Activated CD4-positive, alpha-beta T cell treated with anti-CD3 and anti-CD28 coated beads, Interleukin-2, amount 50 U/mL, for 48 hours (primary cell): ENCODE data around the gene FOLR2.
A peak's percentile ranks its signal among the peaks of the same experiment; 100 is the strongest.

Source experiments
- DNase-seq, 2 experiments: peaks; one replicate each; pipeline ENCODE4 v3.0.0-alpha.2; 2020

FOLR2 gene

GRCh38 chr11:72208281-72208680 is 8.3 kb upstream of the FOLR2 start:
- DNase-seq = no peak

DNA sequence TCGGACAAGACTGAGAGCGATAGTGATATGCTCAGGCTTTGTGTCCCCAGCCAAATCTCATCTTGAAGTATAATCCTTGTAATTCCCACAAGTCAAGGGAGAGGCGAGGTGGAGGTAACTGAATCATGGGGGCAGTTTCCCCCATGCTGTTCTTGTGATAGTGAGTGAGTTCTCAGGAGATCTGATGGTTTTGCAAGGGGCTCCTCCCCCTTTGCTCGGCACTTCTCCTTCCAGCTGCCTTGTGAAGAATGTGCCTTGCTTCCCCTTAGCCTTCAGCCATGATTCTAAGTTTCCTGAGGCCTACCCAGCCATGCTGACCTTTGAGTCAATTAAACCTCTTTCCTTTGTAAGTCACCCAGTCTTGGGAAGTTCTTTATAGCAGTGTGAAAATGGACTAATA is 7.5 kb upstream of the FOLR2 start:
- DNase-seq = no peak

DNA sequence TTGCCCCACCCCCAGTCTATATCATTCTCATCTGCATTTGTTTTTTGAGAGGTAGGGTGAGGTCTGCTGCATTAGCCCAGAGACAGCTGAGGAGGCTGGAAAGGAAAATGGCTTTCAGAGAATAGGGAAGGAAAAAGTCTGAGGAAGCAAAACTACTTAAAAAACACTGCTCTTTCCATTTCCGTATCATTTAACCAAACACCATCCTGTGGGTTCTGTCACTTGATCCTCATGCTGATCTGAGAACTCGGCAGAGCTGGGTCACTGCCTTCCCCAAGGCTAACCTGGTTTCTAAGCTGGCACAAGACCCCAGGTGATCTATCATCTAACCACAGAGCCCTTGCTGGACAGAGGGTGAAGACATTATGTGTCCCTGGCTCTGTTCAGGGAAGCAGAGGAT is 1.2 kb downstream of the FOLR2 start:
- DNase-seq = no peak

GRCh38 chr11:72218251-72218745 is 1.7 kb downstream of the FOLR2 start:
- DNase-seq = no peak

DNA sequence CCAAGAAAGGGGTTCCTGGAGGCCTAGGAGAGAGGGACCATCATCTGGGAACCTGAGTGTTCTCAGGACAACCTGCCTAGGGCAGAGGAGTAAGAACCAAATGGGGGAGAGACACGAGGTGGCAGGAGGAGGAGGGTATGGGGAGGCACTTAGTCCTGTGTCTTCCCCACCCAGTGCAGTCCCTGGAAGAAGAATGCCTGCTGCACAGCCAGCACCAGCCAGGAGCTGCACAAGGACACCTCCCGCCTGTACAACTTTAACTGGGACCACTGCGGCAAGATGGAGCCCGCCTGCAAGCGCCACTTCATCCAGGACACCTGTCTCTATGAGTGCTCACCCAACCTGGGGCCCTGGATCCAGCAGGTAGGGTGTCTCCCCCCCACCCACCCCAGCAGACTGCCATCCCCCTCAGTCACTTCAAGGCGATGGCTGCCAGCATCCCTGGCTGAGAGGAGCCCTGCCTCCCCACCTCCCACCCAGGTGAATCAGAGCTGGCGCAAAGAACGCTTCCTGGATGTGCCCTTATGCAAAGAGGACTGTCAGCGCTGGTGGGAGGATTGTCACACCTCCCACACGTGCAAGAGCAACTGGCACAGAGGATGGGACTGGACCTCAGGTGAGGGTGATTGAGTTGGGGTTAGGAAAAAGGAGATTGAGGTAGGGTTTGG is 4.2 kb downstream of the FOLR2 start:
- DNase-seq = no peak

GRCh38 chr11:72221386-72222075 is 4.9 kb downstream of the FOLR2 start:
- no peak for DNase-seq

- DNase-seq = no peak
These were observed 5.7 kb downstream of the FOLR2 start for GRCh38 chr11:72222106-72222891.

DNA sequence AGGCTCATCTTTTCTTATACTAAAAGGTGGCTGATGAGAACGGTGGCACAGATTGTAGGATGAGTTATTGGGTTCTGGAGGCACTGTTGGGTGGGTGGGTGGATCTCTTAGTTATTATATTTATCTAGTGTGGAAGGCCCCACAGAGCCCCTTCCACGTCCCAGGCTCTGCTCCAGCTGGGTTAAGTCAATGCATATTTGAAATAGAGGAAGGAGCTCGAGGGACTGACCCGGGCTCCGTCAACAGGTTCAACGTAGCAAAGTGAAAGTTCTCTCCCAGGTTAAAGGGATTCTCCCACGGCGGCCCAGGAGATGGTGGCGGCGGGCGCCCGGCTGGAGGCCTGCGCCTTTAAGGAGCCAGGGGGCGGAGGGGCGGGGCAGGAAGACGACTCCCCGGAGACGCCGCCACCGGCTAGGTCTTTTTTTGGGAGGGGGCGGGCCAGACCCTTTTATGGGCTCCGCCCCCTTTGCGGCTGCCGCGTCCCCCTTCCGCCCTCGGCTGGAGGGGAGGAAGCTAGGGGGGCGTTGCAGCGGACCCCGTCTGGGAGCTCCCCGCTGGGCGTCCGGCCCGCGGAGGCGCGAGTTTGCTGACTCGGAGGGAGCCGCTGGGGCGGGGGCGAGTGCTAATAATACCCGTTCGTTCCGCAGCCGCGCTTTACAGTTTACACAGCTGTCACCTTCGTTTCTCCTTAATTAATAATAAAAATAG is 6.5 kb downstream of the FOLR2 start:
- peak; percentile 95 to 96 for DNase-seq

GRCh38 chr11:72223615-72224563 is 7.3 kb downstream of the FOLR2 start:
- DNase-seq = peak; percentile 68 to 75

- peak; percentile 53 to 59 for DNase-seq
These were observed 8.2 kb downstream of the FOLR2 start, which contains the start of gene INPPL1 for GRCh38 chr11:72224564-72225410. INPPL1 (plus strand) TSS chr11:72224767; CDS start chr11:72224985, 218 bp downstream.

- DNase-seq = peak; percentile 38 to 53
These were observed 8.9 kb downstream of the FOLR2 start for GRCh38 chr11:72225411-72225951.

- no peak for DNase-seq
These were observed 10.1 kb downstream of the FOLR2 start for GRCh38 chr11:72226701-72227100.

DNA sequence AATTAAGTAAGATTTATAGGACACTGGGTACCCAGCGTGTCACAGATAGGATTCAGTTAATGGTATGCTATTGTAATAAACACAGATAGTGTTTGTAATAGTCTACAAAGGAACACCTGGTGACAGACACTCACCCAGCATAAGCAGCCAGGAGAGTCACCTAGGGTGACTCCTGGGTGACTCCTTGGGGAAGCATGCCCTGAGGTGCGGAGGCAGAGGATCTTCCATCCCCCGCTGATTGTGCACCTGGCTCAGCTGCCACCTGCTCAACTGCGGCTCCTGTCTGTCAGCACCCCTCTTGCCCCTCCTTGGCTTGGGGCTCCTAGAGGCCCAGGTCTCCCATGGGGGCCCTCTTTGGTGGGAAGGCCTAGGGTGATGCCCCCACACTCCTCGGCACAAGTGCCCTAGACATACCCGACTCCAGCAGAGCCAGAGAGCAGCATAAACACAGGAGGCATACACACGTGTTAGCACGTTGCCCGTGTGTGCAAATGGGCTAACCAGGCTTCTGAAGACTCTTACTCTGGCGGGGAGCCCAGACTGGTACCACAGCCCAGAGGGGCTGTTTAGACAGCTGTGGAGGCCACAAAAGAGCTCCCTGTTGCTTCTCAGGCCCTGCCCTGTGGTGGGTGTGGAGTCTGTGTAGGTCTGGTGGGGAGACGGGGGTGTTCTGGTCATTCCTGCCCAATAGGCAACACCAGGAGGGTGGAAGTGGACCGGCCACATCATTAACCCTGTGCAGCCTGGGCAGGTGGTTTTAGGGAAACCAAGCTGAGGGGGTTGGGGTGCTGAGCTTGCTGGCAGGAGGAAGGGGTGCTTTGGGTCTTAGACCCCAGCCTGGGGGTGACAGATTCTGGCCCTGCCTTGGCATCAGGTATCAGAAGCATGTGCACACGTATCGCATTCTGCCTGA is 11.0 kb downstream of the FOLR2 start:
- no peak for DNase-seq

DNA sequence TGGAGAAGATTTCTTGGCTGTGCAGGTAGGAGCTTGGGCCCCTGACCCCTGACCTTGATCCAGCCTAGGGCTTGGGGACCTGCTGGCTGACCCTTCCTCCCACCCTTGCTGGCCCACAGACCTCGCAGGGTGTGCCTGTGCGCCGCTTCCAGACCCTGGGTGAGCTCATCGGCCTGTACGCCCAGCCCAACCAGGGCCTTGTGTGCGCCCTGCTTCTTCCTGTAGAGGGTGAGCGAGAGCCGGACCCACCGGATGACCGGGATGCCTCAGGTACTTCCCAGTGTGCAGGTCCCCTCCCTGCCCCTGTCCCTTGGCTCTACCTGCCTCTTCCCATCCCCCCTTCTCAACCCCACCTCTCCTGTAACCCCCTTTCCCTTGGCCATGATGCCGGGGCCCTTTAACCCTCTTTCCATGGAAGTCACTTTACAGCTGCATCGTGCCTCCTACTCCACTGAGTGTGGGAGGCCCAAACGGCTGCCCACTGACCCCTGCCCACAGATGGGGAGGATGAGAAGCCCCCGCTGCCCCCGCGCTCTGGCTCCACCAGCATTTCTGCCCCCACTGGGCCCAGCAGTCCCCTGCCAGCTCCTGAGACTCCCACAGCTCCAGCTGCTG is 11.7 kb downstream of the FOLR2 start:
- no peak for DNase-seq

- no peak for DNase-seq
These were observed 12.2 kb downstream of the FOLR2 start for GRCh38 chr11:72228844-72229231.

DNA sequence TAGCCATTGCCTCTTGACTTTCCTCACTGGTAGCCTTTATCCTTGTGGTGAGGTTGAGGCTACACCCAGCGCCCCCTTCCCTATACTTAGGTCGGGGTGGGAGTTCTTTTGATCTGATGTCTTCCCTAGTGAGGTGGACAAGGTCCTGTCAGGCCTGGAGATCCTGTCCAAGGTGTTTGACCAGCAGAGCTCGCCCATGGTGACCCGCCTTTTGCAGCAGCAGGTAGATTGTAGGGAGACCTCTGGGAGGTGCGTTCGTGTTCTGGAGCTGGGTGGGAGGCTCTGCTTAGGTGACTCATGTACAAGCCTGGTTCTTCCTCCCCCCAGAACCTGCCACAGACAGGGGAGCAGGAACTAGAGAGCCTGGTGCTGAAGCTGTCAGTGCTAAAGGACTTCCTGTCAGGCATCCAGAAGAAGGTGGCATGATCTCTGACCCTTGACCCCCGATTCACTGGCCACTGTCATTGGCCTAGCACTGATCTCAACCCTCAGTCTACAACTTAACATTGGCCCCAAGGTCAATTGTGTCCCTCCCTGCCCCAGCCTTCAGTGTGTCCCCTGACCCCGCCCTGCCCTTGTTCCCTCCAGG is 12.8 kb downstream of the FOLR2 start:
- DNase-seq = no peak

GRCh38 chr11:72229925-72230763 is 13.6 kb downstream of the FOLR2 start:
- no peak for DNase-seq
